Peyer's patch (tissue), 4 donors: ENCODE measurements around the gene HIPK3.

Source experiments
- POLR2A ChIP-seq, 2 donors: fragments of 450-650 bp; IDR thresholded peaks; one replicate each; pipeline ENCODE4 v1.5.1; 2017; ENCODE audit warnings: antibody characterized with exemption in 2 of 2, mild to moderate bottlenecking in 2 of 2, moderate library complexity in 2 of 2
- TF ChIP-seq, protein P1 (sequence below), 6 experiments: fragments of 450-650 bp in 4 of 6; fragments of 200-600 bp in 2 of 6; sonication (generic) in 1 of 6; IDR thresholded peaks; one replicate each; pipeline ENCODE4 v1.5.1; 2017 to 2019; ENCODE audit warnings: antibody characterized with exemption in 6 of 6, mild to moderate bottlenecking in 3 of 6, moderate library complexity in 1 of 6

- TF ChIP-seq, protein P1, sequence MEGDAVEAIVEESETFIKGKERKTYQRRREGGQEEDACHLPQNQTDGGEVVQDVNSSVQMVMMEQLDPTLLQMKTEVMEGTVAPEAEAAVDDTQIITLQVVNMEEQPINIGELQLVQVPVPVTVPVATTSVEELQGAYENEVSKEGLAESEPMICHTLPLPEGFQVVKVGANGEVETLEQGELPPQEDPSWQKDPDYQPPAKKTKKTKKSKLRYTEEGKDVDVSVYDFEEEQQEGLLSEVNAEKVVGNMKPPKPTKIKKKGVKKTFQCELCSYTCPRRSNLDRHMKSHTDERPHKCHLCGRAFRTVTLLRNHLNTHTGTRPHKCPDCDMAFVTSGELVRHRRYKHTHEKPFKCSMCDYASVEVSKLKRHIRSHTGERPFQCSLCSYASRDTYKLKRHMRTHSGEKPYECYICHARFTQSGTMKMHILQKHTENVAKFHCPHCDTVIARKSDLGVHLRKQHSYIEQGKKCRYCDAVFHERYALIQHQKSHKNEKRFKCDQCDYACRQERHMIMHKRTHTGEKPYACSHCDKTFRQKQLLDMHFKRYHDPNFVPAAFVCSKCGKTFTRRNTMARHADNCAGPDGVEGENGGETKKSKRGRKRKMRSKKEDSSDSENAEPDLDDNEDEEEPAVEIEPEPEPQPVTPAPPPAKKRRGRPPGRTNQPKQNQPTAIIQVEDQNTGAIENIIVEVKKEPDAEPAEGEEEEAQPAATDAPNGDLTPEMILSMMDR (IDR thresholded peaks at IDR 0.05) = no peak
- TF ChIP-seq POLR2A (IDR thresholded peaks at IDR 0.05) = no peak
Measured at GRCh38 chr11:33387996-33388395, 130.8 kb downstream of the HIPK3 start.
